GM23338 (cell line): Measurements from ENCODE around the gene ZDHHC7. TPM values are rescaled to one million over a fixed set of nuclear protein-coding genes. Genes with fewer than 3 reads are reported as not detected.

ENCODE experiments used
- ATAC-seq: fragments of 200-7000 bp; cut with Tn5 transposase; 3 replicates; pipeline ENCODE4 v1.9.1; 2020
- DNase-seq: peaks from one replicate; pipeline ENCODE4 v3.0.0-alpha.2; 2015; ENCODE audit warnings: low spot score
- H2AFZ ChIP-seq: fragments of 200-600 bp; sonication (generic); 2 replicates; pipeline ENCODE4 v1.8.0; 2016; ENCODE audit warnings: antibody characterized with exemption, mild to moderate bottlenecking, moderate library complexity
- H3F3A ChIP-seq: fragments of 200-600 bp; sonication (generic); replicated peaks from 2 replicates; pipeline ENCODE4 v1.8.0; 2017; ENCODE audit warnings: antibody characterized with exemption, mixed run types, low read depth
- H3K27ac ChIP-seq: fragments of 200-600 bp; sonication (generic); 2 replicates; pipeline ENCODE4 v1.6.1; 2016; ENCODE audit warnings: low read depth
- H3K27me3 ChIP-seq: fragments of 200-600 bp; sonication (generic); 2 replicates; pipeline ENCODE4 v1.8.0; 2016; ENCODE audit warnings: mild to moderate bottlenecking, mixed run types, moderate library complexity; ENCODE audit not compliant: insufficient read depth
- H3K36me3 ChIP-seq: fragments of 200-600 bp; sonication (generic); 2 replicates; pipeline ENCODE4 v1.8.0; 2016; ENCODE audit warnings: mild to moderate bottlenecking; ENCODE audit not compliant: insufficient read depth
- H3K4me1 ChIP-seq: fragments of 200-600 bp; sonication (generic); 2 replicates; pipeline ENCODE4 v1.8.0; 2016; ENCODE audit warnings: mild to moderate bottlenecking, moderate library complexity; ENCODE audit not compliant: insufficient read depth
- H3K4me2 ChIP-seq: fragments of 200-600 bp; sonication (generic); 2 replicates; pipeline ENCODE4 v1.7.1; 2017; ENCODE audit warnings: mixed run types
- H3K4me3 ChIP-seq: fragments of 200-600 bp; sonication (generic); 2 replicates; pipeline ENCODE4 v1.6.1; 2016; ENCODE audit warnings: mixed run types
- H3K79me2 ChIP-seq: fragments of 200-600 bp; sonication (generic); replicated peaks from 2 replicates; pipeline ENCODE4 v1.8.0; 2017; ENCODE audit warnings: mild to moderate bottlenecking; ENCODE audit not compliant: insufficient read depth
- H3K9me2 ChIP-seq: fragments of 200-600 bp; sonication (generic); 2 replicates; pipeline ENCODE4 v1.8.0; 2017; ENCODE audit not compliant: insufficient read depth
- H4K20me1 ChIP-seq: fragments of 200-600 bp; sonication (generic); replicated peaks from 2 replicates; pipeline ENCODE4 v1.8.0; 2017; ENCODE audit warnings: mild to moderate bottlenecking; ENCODE audit not compliant: insufficient read depth
- H3K27ac Mint-ChIP-seq: 2 replicates; pipeline ENCODE4 v1.8.0; 2020; ENCODE audit warnings: inconsistent platforms, mild to moderate bottlenecking, moderate library complexity, mixed read lengths
- H3K27me3 Mint-ChIP-seq: 3 replicates; pipeline ENCODE4 v1.8.0; 2022; ENCODE audit warnings: low read depth, mild to moderate bottlenecking, moderate library complexity, mixed read lengths, inconsistent platforms; ENCODE audit not compliant: insufficient read depth, poor library complexity
- H3K36me3 Mint-ChIP-seq: 3 replicates; pipeline ENCODE4 v1.8.0; 2021; ENCODE audit warnings: low read depth, mild to moderate bottlenecking, inconsistent platforms, moderate library complexity, mixed read lengths
- H3K4me1 Mint-ChIP-seq: 3 replicates; pipeline ENCODE4 v1.8.0; 2020; ENCODE audit warnings: mild to moderate bottlenecking, inconsistent platforms, mixed read lengths
- H3K4me3 Mint-ChIP-seq: 3 replicates; pipeline ENCODE4 v1.8.0; 2021; ENCODE audit warnings: moderate library complexity, mild to moderate bottlenecking, inconsistent platforms, mixed read lengths
- H3K9me3 Mint-ChIP-seq: 3 replicates; pipeline ENCODE4 v1.8.0; 2020; ENCODE audit warnings: moderate library complexity, mild to moderate bottlenecking, inconsistent platforms, mixed read lengths
- EZH2 ChIP-seq: fragments of 200-600 bp; sonication (generic); IDR thresholded peaks from one replicate; pipeline ENCODE4 v1.8.0; 2017; ENCODE audit warnings: antibody characterized with exemption, mild to moderate bottlenecking, low read depth; ENCODE audit not compliant: unreplicated experiment
- EZH2phosphoT487 ChIP-seq: fragments of 200-600 bp; sonication (generic); IDR thresholded peaks from one replicate; pipeline ENCODE4 v1.8.1; 2018; ENCODE audit warnings: antibody characterized with exemption; ENCODE audit not compliant: unreplicated experiment
- JUNB ChIP-seq: IDR thresholded peaks from one replicate; pipeline ENCODE4 v1.6.1; 2016; ENCODE audit warnings: antibody characterized with exemption; ENCODE audit not compliant: unreplicated experiment
- NANOG ChIP-seq: IDR thresholded peaks from 2 replicates; pipeline ENCODE4 v1.6.1; 2016; ENCODE audit warnings: antibody characterized with exemption, borderline replicate concordance
- POLR2AphosphoS5 ChIP-seq: IDR thresholded peaks from 2 replicates; pipeline ENCODE4 v1.6.1; 2016; ENCODE audit warnings: antibody characterized with exemption, low read depth
- STAT1 ChIP-seq: IDR thresholded peaks from one replicate; pipeline ENCODE4 v1.6.1; 2016; ENCODE audit warnings: antibody characterized with exemption; ENCODE audit not compliant: unreplicated experiment
- ZNF114 ChIP-seq: fragments of 250-450 bp; sonication (Bioruptor Pico); IDR thresholded peaks from 2 replicates; pipeline ENCODE4 v1.5.0; 2020; ENCODE audit warnings: mild to moderate bottlenecking, moderate library complexity
- ZNF331 ChIP-seq: fragments of 250-450 bp; sonication (Bioruptor Pico); IDR thresholded peaks from 2 replicates; pipeline ENCODE4 v1.5.0; 2020; ENCODE audit warnings: low read depth, mild to moderate bottlenecking, moderate library complexity
- polyA plus RNA-seq: library from polyadenylated mRNA; unstranded; fragments of >200 nt; fragmentation: Nextera tagmentation; extraction: Ambion mirVana; gene quantifications from 2 replicates; pipeline ENCODE4 v1.2.1, GENCODE V29; 2016
- total RNA-seq: library from RNA; depleted of rRNA; stranded (reverse); fragments of >200 nt; shearing (Covaris generic); gene quantifications from 2 replicates; pipeline ENCODE4 v1.2.3, GENCODE V29; 2014
- TF ChIP-seq, protein P1 (sequence below): IDR thresholded peaks from one replicate; pipeline ENCODE4 v1.6.1; 2018; ENCODE audit warnings: antibody characterized with exemption; ENCODE audit not compliant: unreplicated experiment
- TF ChIP-seq, protein P2 (sequence below), 2 experiments: fragments of 200-600 bp in 1 of 2; sonication (generic) in 1 of 2; conservative IDR thresholded peaks; 2 replicates each; pipeline versions ENCODE4 v1.5.1 to v1.6.1; 2016 to 2017; ENCODE audit warnings: antibody characterized with exemption in 2 of 2, low read depth in 2 of 2, mild to moderate bottlenecking in 2 of 2, moderate library complexity in 1 of 2
- TF ChIP-seq, protein P3 (sequence below): fragments of 250-450 bp; sonication (Bioruptor Pico); IDR thresholded peaks from 2 replicates; pipeline ENCODE4 v1.5.0; 2020; ENCODE audit warnings: mild to moderate bottlenecking, moderate library complexity
- TF ChIP-seq, protein P4 (sequence below): IDR thresholded peaks from 2 replicates; pipeline ENCODE4 v1.6.1; 2016; ENCODE audit warnings: antibody characterized with exemption

The ZDHHC7 gene
- total and polyA plus RNA-seq, 2 experiments from 2014 or later = 13.1 to 46.1 TPM

DNA sequence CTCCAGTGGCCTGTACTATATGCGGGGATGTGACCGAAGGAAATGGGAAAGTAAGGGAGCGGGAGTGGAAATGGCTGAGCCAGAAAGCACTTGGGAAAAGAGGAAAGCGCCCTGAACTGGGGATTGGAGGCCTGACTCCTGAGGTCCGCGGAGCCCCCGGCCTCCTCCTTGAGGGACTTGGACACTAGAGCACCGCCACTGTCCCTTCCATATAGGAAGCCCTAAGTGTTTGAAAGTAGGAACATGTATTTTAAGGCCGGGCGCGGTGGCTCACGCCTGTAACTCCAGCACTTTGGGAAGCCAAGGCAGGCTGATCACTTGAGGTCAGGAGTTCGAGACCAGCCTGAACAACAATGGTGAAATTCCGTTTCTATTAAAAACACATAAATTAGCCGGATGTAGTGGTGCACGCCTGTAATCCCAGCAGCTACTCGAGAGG, 530 bp upstream of the ZDHHC7 start:
- H3K4me1 Mint-ChIP-seq = peaks cover 5% of the 10 kb centered on the region
- H3K27me3 Mint-ChIP-seq = peaks cover 2% of the 10 kb centered on the region

More for the DNA sequence above, 530 bp upstream of the ZDHHC7 start:
- no peak for TF ChIP-seq ZNF114 (CRISPR knock-in tag)
- TF ChIP-seq JUNB = no peak
- TF ChIP-seq, protein P1, sequence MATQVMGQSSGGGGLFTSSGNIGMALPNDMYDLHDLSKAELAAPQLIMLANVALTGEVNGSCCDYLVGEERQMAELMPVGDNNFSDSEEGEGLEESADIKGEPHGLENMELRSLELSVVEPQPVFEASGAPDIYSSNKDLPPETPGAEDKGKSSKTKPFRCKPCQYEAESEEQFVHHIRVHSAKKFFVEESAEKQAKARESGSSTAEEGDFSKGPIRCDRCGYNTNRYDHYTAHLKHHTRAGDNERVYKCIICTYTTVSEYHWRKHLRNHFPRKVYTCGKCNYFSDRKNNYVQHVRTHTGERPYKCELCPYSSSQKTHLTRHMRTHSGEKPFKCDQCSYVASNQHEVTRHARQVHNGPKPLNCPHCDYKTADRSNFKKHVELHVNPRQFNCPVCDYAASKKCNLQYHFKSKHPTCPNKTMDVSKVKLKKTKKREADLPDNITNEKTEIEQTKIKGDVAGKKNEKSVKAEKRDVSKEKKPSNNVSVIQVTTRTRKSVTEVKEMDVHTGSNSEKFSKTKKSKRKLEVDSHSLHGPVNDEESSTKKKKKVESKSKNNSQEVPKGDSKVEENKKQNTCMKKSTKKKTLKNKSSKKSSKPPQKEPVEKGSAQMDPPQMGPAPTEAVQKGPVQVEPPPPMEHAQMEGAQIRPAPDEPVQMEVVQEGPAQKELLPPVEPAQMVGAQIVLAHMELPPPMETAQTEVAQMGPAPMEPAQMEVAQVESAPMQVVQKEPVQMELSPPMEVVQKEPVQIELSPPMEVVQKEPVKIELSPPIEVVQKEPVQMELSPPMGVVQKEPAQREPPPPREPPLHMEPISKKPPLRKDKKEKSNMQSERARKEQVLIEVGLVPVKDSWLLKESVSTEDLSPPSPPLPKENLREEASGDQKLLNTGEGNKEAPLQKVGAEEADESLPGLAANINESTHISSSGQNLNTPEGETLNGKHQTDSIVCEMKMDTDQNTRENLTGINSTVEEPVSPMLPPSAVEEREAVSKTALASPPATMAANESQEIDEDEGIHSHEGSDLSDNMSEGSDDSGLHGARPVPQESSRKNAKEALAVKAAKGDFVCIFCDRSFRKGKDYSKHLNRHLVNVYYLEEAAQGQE = no peak
- TF ChIP-seq EZH2 = no peak
- TF ChIP-seq, protein P2, sequence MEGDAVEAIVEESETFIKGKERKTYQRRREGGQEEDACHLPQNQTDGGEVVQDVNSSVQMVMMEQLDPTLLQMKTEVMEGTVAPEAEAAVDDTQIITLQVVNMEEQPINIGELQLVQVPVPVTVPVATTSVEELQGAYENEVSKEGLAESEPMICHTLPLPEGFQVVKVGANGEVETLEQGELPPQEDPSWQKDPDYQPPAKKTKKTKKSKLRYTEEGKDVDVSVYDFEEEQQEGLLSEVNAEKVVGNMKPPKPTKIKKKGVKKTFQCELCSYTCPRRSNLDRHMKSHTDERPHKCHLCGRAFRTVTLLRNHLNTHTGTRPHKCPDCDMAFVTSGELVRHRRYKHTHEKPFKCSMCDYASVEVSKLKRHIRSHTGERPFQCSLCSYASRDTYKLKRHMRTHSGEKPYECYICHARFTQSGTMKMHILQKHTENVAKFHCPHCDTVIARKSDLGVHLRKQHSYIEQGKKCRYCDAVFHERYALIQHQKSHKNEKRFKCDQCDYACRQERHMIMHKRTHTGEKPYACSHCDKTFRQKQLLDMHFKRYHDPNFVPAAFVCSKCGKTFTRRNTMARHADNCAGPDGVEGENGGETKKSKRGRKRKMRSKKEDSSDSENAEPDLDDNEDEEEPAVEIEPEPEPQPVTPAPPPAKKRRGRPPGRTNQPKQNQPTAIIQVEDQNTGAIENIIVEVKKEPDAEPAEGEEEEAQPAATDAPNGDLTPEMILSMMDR (conservative IDR thresholded peaks at IDR 0.05; ENCODE audit: low read depth in 2 of 2) = no peak
- no peak for TF ChIP-seq POLR2AphosphoS5
- no peak for TF ChIP-seq NANOG
- TF ChIP-seq ZNF331 (CRISPR knock-in tag) = no peak
- TF ChIP-seq EZH2phosphoT487 = no peak
- TF ChIP-seq STAT1 = no peak
- TF ChIP-seq, protein P3, sequence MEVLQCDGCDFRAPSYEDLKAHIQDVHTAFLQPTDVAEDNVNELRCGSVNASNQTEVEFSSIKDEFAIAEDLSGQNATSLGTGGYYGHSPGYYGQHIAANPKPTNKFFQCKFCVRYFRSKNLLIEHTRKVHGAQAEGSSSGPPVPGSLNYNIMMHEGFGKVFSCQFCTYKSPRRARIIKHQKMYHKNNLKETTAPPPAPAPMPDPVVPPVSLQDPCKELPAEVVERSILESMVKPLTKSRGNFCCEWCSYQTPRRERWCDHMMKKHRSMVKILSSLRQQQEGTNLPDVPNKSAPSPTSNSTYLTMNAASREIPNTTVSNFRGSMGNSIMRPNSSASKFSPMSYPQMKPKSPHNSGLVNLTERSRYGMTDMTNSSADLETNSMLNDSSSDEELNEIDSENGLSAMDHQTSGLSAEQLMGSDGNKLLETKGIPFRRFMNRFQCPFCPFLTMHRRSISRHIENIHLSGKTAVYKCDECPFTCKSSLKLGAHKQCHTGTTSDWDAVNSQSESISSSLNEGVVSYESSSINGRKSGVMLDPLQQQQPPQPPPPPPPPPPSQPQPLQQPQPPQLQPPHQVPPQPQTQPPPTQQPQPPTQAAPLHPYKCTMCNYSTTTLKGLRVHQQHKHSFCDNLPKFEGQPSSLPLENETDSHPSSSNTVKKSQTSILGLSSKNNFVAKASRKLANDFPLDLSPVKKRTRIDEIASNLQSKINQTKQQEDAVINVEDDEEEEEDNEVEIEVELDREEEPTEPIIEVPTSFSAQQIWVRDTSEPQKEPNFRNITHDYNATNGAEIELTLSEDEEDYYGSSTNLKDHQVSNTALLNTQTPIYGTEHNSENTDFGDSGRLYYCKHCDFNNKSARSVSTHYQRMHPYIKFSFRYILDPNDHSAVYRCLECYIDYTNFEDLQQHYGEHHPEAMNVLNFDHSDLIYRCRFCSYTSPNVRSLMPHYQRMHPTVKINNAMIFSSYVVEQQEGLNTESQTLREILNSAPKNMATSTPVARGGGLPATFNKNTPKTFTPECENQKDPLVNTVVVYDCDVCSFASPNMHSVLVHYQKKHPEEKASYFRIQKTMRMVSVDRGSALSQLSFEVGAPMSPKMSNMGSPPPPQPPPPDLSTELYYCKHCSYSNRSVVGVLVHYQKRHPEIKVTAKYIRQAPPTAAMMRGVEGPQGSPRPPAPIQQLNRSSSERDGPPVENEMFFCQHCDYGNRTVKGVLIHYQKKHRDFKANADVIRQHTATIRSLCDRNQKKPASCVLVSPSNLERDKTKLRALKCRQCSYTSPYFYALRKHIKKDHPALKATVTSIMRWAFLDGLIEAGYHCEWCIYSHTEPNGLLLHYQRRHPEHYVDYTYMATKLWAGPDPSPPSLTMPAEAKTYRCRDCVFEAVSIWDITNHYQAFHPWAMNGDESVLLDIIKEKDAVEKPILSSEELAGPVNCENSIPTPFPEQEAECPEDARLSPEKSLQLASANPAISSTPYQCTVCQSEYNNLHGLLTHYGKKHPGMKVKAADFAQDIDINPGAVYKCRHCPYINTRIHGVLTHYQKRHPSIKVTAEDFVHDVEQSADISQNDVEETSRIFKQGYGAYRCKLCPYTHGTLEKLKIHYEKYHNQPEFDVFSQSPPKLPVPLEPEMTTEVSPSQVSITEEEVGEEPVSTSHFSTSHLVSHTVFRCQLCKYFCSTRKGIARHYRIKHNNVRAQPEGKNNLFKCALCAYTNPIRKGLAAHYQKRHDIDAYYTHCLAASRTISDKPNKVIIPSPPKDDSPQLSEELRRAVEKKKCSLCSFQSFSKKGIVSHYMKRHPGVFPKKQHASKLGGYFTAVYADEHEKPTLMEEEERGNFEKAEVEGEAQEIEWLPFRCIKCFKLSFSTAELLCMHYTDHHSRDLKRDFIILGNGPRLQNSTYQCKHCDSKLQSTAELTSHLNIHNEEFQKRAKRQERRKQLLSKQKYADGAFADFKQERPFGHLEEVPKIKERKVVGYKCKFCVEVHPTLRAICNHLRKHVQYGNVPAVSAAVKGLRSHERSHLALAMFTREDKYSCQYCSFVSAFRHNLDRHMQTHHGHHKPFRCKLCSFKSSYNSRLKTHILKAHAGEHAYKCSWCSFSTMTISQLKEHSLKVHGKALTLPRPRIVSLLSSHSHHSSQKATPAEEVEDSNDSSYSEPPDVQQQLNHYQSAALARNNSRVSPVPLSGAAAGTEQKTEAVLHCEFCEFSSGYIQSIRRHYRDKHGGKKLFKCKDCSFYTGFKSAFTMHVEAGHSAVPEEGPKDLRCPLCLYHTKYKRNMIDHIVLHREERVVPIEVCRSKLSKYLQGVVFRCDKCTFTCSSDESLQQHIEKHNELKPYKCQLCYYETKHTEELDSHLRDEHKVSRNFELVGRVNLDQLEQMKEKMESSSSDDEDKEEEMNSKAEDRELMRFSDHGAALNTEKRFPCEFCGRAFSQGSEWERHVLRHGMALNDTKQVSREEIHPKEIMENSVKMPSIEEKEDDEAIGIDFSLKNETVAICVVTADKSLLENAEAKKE (CRISPR knock-in tag) = no peak
- TF ChIP-seq, protein P4, sequence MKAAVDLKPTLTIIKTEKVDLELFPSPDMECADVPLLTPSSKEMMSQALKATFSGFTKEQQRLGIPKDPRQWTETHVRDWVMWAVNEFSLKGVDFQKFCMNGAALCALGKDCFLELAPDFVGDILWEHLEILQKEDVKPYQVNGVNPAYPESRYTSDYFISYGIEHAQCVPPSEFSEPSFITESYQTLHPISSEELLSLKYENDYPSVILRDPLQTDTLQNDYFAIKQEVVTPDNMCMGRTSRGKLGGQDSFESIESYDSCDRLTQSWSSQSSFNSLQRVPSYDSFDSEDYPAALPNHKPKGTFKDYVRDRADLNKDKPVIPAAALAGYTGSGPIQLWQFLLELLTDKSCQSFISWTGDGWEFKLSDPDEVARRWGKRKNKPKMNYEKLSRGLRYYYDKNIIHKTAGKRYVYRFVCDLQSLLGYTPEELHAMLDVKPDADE = no peak
- H3K27me3 ChIP-seq = no peaks in the 10 kb centered on the region
- H3K36me3 ChIP-seq = no peaks in the 10 kb centered on the region
- H3K79me2 ChIP-seq = peaks cover 43% of the 10 kb centered on the region
- no peaks in the 10 kb centered on the region; the same call in 2 of the 3 replicates for H3K9me3 Mint-ChIP-seq
- peak overlapping the region; percentile 90 for H3K4me3 Mint-ChIP-seq
- H3F3A ChIP-seq = peaks cover 3% of the 10 kb centered on the region; the same call in 1 of the 2 replicates
- peak; percentile 49 for ATAC-seq
- peak overlapping the region; percentile 79 for H3K4me2 ChIP-seq
- no peaks in the 10 kb centered on the region for H3K36me3 Mint-ChIP-seq
- H2AFZ ChIP-seq = peak overlapping the region; percentile 92
- H3K4me1 ChIP-seq = peaks cover 7% of the 10 kb centered on the region; the same call in 1 of the 2 replicates
- peak overlapping the region; percentile 94; the same call in 1 of the 2 replicates for H3K27ac ChIP-seq
- peak overlapping the region; percentile 98 for H3K4me3 ChIP-seq
- DNase-seq = no peak
- peaks cover 11% of the 10 kb centered on the region; the same call in 1 of the 2 replicates for H4K20me1 ChIP-seq
- H3K27ac Mint-ChIP-seq = peak overlapping the region; percentile 98
- no peaks in the 10 kb centered on the region for H3K9me2 ChIP-seq
